HG03565 (cell line): ENCODE data around the gene UBE2R2.

Source experiments
- ATAC-seq: cut with Tn5 transposase; IDR thresholded peaks from one replicate; pipeline ENCODE4 v1.9.1; 2021; ENCODE audit warnings: mild to moderate bottlenecking, moderate library complexity; ENCODE audit not compliant: unreplicated experiment

The UBE2R2 gene

DNA sequence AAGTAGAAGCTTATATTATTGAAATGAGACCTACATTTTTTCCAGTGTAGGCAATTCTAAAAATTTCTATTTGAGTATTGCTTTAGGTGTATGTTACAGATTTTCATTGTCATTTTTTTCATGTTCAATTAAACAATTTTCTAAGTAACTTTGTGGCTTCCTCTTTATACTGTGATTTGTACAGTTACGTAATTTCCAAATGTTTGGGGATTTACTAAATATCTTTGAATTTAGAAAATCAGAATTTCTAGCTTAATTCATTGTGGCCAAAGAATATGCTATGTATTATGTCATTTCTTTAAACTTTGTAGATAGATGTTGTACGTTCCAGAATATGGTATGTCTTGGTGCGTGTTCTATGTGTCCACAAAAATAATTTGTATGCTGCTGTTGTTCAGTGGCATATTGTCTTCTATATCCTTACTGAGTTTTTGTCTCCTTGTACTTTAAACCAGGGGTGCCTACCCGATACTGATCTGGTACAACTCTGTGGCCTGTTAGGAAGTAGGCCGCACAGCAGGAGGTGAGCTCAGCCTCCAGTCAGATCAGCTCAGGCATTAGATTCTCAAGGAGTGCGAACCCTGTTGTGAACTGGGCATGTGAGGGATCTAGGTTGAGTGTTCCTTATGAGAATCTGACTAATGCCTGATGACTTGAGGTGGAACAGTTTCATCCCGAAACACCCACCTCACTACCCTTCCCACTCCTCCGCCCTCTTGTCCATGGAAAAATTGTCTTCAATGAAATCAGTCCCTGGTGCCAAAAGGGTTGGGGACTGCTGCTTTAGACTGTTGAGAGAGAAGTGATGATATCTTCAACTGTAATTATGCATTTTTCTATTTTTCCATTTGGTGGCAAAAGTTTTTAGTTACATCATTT is 63.5 kb downstream of the UBE2R2 start:
- no peak for ATAC-seq

DNA sequence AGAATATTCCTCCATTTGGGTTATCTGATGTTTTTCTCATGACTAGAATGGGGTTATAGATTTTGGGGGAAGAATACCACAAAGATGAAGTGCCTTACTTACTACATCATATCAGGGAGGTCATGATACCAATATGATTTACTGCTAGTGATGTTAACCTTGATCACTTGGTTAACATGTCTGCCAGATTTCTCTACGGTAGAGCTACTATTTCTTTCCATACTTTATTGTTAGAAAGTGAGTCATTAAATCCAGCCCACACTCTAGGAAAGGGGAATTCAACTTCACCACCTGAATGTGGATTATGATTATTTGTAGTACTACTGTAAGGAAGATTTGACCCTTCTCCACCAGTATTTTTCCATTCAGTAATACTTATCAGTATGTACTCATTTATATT is 64.7 kb downstream of the UBE2R2 start:
- no peak for ATAC-seq

DNA sequence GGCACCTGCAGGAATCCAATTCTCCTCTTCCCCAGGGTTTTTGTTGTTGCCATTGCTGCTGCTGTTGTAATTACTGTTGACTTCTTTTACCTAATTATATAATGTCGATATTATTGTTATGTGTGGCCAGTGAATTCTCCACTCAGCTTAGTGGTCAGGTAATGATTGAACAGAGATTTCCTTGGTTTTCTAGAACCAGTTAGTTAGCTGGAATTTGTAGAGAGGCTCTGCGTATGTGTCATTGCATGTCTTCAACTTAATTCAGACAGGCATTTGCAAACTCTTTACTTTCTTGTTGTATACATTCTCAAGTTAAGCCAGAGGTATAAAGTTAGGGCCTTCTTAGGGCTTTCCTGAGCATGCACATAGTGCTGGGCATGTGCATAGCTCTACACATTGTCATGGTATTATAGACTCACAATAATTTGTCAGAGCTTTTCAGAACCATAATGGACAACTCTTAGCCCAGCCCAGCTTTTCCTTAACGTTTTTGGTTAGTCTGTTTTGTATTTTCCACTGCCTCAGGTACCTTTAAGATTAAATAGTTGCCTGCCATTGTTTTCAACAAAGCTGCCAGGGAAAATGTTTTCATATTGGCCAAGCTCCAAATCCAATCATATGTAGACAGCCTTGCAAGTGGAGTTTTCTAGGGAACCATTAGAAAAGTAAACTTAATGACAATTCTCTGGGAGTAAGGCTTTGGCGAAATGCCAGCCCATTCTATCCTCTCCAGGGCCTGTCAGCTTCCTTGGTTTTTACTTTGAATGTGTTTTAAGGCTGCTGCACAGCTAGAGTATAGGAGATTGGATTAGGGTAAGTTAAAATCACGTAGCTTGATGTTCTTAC is 68.1 kb downstream of the UBE2R2 start:
- ATAC-seq, result no peak

DNA sequence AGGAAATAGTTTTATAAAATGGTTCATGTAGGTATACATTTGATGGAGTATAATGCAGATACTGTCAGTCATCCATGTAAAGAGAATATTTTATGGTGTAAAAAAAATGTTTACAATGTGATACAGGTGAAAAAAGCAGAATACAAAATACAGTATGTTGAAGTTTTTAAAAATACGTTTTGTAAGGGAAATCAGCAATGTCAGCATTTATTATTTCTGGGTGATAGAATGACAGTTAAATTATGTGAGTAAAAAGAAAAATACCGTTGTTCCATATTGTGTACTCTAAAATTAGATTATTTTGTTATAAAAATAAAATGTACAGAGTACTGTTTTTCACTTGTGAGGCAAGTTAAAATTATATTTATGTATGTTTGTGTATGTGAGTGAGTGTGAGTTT is 69.0 kb downstream of the UBE2R2 start:
- ATAC-seq, result no peak

DNA sequence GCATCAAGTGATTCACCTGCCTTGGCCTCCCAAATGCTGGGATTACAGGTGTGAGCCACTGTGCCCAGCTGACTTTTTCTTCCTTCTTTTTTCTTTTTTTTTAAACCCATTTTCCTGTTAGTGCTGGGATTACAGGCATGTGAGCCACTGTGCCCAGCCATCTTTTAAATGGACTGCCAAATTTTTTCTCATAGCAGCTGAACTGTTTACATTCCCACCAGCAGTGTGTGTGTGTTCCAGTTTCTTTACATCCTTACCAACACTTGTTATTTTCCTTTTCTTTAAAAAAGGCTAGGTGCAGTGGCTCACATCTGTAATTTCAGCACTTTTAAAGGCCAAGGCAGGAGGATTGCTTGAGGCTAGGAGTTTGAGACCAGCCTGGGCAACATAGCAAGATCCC is 76.9 kb downstream of the UBE2R2 start:
- no peak for ATAC-seq

DNA sequence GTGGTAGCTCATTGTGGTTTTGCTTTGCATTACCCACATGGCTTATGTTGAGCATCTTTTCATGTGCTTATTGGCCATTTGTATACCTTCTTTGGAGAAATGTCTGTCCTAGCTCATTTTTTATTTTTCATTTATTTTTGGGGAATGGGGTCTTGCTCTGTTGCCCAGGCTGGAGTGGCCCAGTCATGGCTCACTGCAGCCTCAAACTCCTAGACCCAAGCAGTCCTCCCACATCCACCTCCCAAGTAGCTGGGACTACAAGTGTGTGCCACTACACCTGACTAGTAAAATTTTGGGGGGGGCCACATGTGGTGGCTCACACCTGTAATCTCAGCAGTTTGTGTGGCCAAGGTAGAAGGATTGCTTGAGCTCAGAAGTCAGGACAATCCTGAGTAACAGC is 77.4 kb downstream of the UBE2R2 start:
- no peak for ATAC-seq

DNA sequence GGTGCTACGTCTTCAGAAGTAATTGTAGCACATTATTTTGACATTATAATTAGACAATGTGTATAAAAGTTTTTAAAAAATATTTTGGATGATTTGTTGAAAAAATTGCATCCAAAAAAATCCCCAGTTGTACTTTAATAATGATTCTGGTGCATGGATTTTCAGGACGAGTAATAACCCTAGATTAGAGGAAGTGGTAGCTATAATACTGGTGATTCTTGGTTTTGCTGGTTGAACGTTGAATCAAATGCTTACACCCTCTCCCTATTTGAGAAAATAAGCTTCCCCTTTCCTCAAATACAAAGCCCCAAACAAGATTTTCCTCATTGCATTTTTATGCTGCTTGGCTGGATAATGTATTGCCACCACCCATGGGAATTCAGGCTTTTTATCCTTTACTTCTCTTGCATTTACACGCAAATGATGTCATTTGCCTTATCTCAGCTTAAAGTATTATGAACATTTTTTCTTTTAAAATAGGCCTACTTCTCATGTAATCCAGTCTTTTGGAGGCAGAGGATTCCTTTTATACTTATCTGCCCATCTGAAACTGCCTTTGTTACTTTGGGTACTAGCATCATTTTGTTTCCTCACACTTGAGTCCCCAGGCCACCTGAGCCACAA is 86.3 kb downstream of the UBE2R2 start:
- no peak for ATAC-seq

GRCh38 chr9:33905137-33905536 is 88.2 kb downstream of the UBE2R2 start:
- ATAC-seq, result no peak

DNA sequence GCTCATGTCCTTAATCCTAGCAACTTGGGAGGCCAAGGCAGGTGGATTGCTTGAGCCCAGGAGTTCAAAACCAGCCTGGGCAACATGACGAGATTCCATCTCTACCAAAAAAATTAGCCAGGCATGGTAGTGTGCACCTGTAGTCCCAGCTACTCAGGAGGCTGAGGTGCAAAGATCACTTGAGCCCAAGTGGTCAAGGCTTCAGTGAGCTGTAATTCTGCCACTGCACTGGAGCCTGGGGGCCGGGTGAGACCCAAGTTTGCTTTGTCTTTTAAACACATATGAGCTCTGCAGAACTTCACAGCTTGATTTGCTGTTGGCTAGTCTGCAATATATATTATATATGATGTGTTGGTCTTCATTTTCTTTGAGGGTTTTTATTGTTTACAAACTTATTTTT is 89.8 kb downstream of the UBE2R2 start:
- no peak for ATAC-seq

DNA sequence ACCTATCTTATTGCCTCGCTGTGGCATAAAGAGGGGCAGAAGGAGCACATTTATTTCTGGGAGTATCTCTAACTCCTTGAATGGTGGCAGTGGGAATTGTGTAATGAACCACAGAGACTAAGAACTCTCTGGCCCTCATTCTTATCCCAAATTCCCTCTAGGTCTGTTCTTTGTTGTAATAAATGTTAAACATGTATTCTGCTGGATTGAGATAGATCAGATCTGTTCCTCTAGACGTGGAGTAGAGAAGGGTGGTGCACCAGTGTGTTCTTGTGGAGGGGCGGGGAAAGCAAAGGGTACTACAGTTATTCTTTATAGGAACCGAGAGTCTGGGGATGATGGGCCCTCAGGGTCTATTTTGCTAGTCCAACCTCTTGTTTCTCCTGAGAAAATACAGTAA is 90.4 kb downstream of the UBE2R2 start:
- ATAC-seq, result no peak

- no peak for ATAC-seq
Observed at GRCh38 chr9:33908114-33908513, 91.2 kb downstream of the UBE2R2 start.

- no peak for ATAC-seq
Observed at GRCh38 chr9:33908749-33909148, 91.8 kb downstream of the UBE2R2 start.

DNA sequence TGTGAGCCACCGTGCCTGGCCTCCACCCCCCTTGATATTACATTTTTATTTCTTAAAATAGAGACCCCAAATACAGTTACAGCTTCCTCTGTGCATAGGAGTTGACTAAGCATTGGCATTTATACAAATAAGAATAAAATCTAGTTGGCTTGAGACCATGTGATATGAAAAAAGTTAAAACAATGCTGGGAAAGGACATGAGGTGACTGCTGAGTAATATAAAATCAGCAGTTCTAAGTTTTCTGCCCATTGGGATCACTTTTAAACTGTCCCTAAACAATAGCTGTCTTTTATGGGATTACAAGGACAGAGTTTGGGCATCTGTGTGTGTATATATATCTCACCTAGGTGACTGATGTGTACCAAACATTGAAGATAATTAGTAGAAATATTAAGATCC is 96.6 kb downstream of the UBE2R2 start:
- ATAC-seq, result no peak

GRCh38 chr9:33914887-33915628 is 98.1 kb downstream of the UBE2R2 start:
- no peak for ATAC-seq

GRCh38 chr9:33917036-33917435 is 100.1 kb downstream of the UBE2R2 start:
- ATAC-seq, result no peak

- ATAC-seq, result no peak
Observed at GRCh38 chr9:33919276-33919897, 102.4 kb downstream of the UBE2R2 start.

DNA sequence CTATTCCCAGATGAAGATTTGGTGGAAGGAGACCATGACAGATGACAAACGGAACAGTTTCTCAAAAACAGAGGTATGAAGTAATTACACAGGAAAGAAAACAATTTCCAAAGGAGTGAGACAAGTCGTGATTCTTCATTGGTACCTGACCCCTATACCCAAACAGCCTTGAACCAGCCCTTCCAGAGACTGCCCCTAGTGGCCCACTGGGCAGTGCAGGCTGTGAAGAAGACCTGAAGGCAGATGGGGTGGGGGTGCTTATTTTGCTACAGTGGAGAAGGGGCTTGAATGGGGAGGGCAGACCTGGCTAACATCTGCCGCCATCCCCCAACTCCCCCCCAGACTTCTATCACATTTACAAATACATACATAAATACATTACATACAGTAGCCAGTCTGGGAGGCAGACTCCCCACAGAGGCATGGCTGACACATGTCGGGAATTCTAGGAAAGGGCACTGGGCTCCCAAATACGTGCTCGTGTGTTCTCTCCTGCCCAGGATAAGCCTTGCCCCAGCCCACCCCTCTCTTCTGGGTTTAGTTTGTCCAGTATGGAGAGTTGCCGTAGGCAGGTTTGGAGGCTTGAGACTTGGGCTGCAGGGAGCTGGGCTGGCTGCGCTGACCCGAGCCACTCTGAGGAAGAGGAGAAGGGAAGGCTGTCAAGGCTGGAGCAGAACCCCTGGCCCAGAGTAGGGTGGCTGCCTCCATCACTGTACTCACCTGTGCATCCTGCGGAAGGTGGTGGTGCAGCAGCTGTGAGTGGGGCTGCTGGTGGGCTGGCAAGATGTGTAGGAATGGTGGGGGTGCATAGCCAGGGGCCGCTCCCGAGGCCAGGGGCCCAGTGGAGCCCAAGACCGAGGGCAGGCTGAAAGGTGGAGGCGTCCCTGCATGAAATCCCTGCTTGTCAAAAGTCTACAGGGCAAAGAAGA is 105.3 kb downstream of the UBE2R2 start:
- no peak for ATAC-seq

DNA sequence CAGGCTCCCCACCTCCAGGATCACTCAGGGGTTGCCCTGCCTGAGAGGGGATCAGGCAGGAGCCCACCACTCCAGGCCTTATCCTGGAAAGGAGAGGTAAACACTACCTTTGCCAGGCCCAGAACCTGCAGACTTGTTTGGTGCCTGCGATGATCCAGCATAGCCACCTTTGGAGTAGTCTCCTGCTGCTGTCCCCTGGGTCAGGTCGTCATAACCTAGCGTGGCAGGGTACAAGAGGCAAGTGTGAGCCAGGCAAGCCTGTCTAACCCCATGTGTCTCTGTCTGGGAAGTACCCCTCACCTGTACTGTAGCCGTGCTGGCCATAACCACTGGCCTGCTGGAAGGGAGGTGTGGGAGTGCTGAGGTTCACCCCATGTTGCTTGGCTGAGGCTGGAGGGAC is 106.1 kb downstream of the UBE2R2 start:
- ATAC-seq, result no peak

DNA sequence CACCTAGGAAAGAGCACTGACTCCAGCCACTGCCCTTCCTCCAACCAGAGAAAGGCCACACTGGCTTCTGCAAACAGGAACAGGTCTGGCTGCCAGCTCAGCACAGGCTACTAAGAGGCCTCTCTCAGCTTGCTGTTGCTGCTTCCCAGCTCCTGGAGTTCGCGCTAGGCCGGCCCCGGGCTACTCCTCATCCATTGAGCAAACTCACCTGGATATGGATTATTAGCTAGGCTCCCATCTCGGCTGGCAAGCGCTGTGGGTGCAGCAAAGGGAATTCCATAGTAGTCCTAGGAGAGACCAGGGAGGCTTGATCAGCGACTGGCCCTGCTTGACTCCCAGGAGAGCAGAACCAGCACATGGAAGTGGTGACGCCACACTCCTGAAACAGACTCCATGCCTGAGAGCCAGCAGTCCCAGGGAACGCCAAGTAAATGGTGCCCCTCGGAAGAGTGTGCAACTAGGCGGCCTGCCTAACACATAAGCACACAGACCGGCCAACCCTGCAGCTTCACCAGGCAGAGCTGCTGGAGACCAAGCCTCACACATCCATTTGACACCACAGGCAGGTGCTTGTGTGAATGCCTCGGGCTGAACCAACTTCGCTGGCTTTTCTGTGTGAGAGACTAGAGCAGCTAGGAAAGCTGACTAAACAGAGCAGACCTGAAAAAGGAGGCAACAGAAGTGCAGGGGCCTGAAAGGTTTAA is 107.2 kb downstream of the UBE2R2 start:
- no peak for ATAC-seq
